Esophagus muscularis mucosa (tissue), 4 donors: Measurements from ENCODE around the gene RAB40B.

Experiments used
- EP300 ChIP-seq: sonication (generic); formaldehyde crosslinking; IDR thresholded peaks from one replicate; pipeline ENCODE4 v1.6.1; 2017; ENCODE audit warnings: antibody characterized with exemption
- POLR2A ChIP-seq: fragments of 450-650 bp; IDR thresholded peaks from one replicate; pipeline ENCODE4 v1.6.1; 2017; ENCODE audit warnings: antibody characterized with exemption, moderate library complexity, mild to moderate bottlenecking, low read depth
- POLR2AphosphoS5 ChIP-seq, 2 donors: sonication (generic); formaldehyde crosslinking; IDR thresholded peaks; one replicate each; pipeline ENCODE4 v1.6.1; 2017; ENCODE audit warnings: antibody characterized with exemption in 2 of 2
- TF ChIP-seq, protein P1 (sequence below), 3 experiments: fragments of 200-600 bp in 2 of 3; fragments of 450-650 bp in 1 of 3; sonication (generic) in 2 of 3; IDR thresholded peaks; one replicate each; pipeline ENCODE4 v1.5.1; 2017 to 2019; ENCODE audit warnings: antibody characterized with exemption in 3 of 3, mild to moderate bottlenecking in 2 of 3, moderate library complexity in 1 of 3

GRCh38 chr17:82709024-82709675 lies 10.7 kb upstream of the RAB40B start:
- TF ChIP-seq EP300 (no peak), POLR2A (no peak), POLR2AphosphoS5 (IDR thresholded peaks at IDR 0.05) (no peak)
- TF ChIP-seq, protein P1, sequence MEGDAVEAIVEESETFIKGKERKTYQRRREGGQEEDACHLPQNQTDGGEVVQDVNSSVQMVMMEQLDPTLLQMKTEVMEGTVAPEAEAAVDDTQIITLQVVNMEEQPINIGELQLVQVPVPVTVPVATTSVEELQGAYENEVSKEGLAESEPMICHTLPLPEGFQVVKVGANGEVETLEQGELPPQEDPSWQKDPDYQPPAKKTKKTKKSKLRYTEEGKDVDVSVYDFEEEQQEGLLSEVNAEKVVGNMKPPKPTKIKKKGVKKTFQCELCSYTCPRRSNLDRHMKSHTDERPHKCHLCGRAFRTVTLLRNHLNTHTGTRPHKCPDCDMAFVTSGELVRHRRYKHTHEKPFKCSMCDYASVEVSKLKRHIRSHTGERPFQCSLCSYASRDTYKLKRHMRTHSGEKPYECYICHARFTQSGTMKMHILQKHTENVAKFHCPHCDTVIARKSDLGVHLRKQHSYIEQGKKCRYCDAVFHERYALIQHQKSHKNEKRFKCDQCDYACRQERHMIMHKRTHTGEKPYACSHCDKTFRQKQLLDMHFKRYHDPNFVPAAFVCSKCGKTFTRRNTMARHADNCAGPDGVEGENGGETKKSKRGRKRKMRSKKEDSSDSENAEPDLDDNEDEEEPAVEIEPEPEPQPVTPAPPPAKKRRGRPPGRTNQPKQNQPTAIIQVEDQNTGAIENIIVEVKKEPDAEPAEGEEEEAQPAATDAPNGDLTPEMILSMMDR (IDR thresholded peaks at IDR 0.05): no peak
